ENCODE results near the gene PINK1. TPM values are rescaled to one million over a fixed set of nuclear protein-coding genes. Genes with fewer than 3 reads are reported as not detected.

The PINK1 gene
- polyA plus RNA-seq, 1 donor (not counting 4 experiments of a cell fraction or from before 2014, with no cell fraction given) = 44.6 TPM

GRCh38 chr1:20654104-20654690 lies 20.9 kb downstream of the PINK1 start:
- no peak for FAIRE-seq
- no peak for TF ChIP-seq EZH2 (IDR thresholded peaks at IDR 0.05; ENCODE audit: low read length)
- TF ChIP-seq CTCF (optimal IDR thresholded peaks at IDR 0.05 in 1 of 3, IDR thresholded peaks at IDR 0.05 in 1 of 3, conservative IDR thresholded peaks at IDR 0.05 in 1 of 3; ENCODE audit: extremely low read depth in 1 of 3, insufficient read depth in 2 of 3, low read length in 3 of 3) = peak in 1 of 3 experiments; percentile 8
- peaks cover 6% of the 10 kb centered on the region for H4K20me1 ChIP-seq (ENCODE audit: control insufficient read depth, extremely low read depth, insufficient read depth, low read length)
- no peak overlapping the region for H3K27ac ChIP-seq (ENCODE audit: control insufficient read depth, insufficient read depth, low read length)
- no peaks in the 10 kb centered on the region for H3K9me1 ChIP-seq (ENCODE audit: control insufficient read depth, extremely low read depth, insufficient read depth, low read length)
- H3K36me3 ChIP-seq (ENCODE audit: control insufficient read depth in 2 of 2, extremely low read depth in 1 of 2, insufficient read depth in 2 of 2, low read length in 2 of 2) = peaks cover 52 to 73% of the 10 kb centered on the region in 2 experiments
- no peak overlapping the region for H3K9ac ChIP-seq (ENCODE audit: control insufficient read depth, extremely low read depth, insufficient read depth, low read length)
- H3K4me3 ChIP-seq (ENCODE audit: control insufficient read depth in 2 of 3, extremely low read depth in 1 of 3, insufficient read depth in 2 of 3, low read depth in 1 of 3, low read length in 3 of 3) = no peak overlapping the region
- no peak overlapping the region for H2AFZ ChIP-seq (ENCODE audit: control insufficient read depth, low read length)
- no peak for DNase-seq (ENCODE audit: low read depth, low spot score)
- no peaks in the 10 kb centered on the region for H3K9me3 ChIP-seq (ENCODE audit: control insufficient read depth, low read depth, low read length)
- H3K79me2 ChIP-seq (ENCODE audit: control insufficient read depth, insufficient read depth, low read length) = peaks cover 40% of the 10 kb centered on the region
- no peaks in the 10 kb centered on the region for H3K27me3 ChIP-seq (ENCODE audit: control insufficient read depth, extremely low read depth, insufficient read depth, low read length)
- no peak overlapping the region for H3K4me2 ChIP-seq (ENCODE audit: control insufficient read depth, extremely low read depth, insufficient read depth, low read depth, low read length)
- dilution Hi-C loops (cut with MboI; ENCODE audit: extremely low pct_ligation_motif_present, low sequenced_read_pairs) = no loop called here
- no peaks in the 10 kb centered on the region for H3K4me1 ChIP-seq (ENCODE audit: control insufficient read depth, extremely low read depth, insufficient read depth, low read length)

DNA sequence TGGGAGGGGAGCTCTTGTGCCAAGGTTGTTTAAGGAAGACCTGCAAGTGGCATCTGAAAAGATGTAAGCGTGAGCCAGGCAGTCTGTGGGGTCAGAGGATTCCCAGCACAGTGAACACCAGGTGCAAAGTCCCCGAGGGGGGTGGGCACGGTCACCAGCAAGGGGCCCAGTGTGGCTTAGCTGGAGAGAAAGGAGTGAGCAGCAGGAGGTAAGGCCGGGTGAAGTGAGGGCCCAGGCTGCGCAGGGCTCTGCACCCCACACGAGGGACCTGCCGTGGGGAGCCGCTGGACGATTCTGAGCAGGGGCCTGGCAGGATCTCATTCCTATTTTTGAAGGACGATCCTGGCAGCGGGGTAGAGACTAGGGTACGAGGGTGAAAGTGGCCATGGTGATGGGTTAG lies 23.8 kb downstream of the PINK1 start:
- dilution Hi-C loops (cut with MboI; ENCODE audit: extremely low pct_ligation_motif_present, low sequenced_read_pairs) = no loop called here
- FAIRE-seq = no peak
- TF ChIP-seq EZH2 (IDR thresholded peaks at IDR 0.05; ENCODE audit: low read length) (no peak), CTCF (optimal IDR thresholded peaks at IDR 0.05 in 1 of 3, IDR thresholded peaks at IDR 0.05 in 1 of 3, conservative IDR thresholded peaks at IDR 0.05 in 1 of 3; ENCODE audit: extremely low read depth in 1 of 3, insufficient read depth in 2 of 3, low read length in 3 of 3) (no peak)
- peaks cover 14% of the 10 kb centered on the region for H3K4me1 ChIP-seq (ENCODE audit: control insufficient read depth, extremely low read depth, insufficient read depth, low read length)
- H3K27me3 ChIP-seq (ENCODE audit: control insufficient read depth, extremely low read depth, insufficient read depth, low read length) = no peaks in the 10 kb centered on the region
- no peaks in the 10 kb centered on the region for H3K9me1 ChIP-seq (ENCODE audit: control insufficient read depth, extremely low read depth, insufficient read depth, low read length)
- DNase-seq (ENCODE audit: low read depth, low spot score) = no peak
- H3K9me3 ChIP-seq (ENCODE audit: control insufficient read depth, low read depth, low read length) = no peaks in the 10 kb centered on the region
- no peak overlapping the region for H3K4me2 ChIP-seq (ENCODE audit: control insufficient read depth, extremely low read depth, insufficient read depth, low read depth, low read length)
- no peak overlapping the region for H3K4me3 ChIP-seq (ENCODE audit: control insufficient read depth in 2 of 3, extremely low read depth in 1 of 3, insufficient read depth in 2 of 3, low read depth in 1 of 3, low read length in 3 of 3)
- no peak overlapping the region for H3K27ac ChIP-seq (ENCODE audit: control insufficient read depth, insufficient read depth, low read length)
- H2AFZ ChIP-seq (ENCODE audit: control insufficient read depth, low read length) = no peak overlapping the region
- peaks cover 6% of the 10 kb centered on the region for H4K20me1 ChIP-seq (ENCODE audit: control insufficient read depth, extremely low read depth, insufficient read depth, low read length)
- H3K79me2 ChIP-seq (ENCODE audit: control insufficient read depth, insufficient read depth, low read length) = peaks cover 61% of the 10 kb centered on the region
- peaks cover 38 to 57% of the 10 kb centered on the region in 2 experiments for H3K36me3 ChIP-seq (ENCODE audit: control insufficient read depth in 2 of 2, extremely low read depth in 1 of 2, insufficient read depth in 2 of 2, low read length in 2 of 2)
- H3K9ac ChIP-seq (ENCODE audit: control insufficient read depth, extremely low read depth, insufficient read depth, low read length) = no peak overlapping the region

All from keratinocyte (primary cell).